Mucosa of gallbladder (tissue), 1 donor: ENCODE measurements around the gene TBXA2R. TPM values are rescaled to one million over a fixed set of nuclear protein-coding genes. Genes with fewer than 3 reads are reported as not detected.
"Not testable (repeated sequence)": the region's sequence is repeated elsewhere in the genome, so short reads cannot be mapped to it uniquely, and the experiment has no call there.

Source experiments
- DNase-seq: peaks from one replicate; pipeline ENCODE4 v3.0.0-alpha.2; 2020; ENCODE audit warnings: low spot score
- total RNA-seq: library from RNA; stranded (reverse); gene quantifications from one replicate; pipeline ENCODE4 v1.2.1, GENCODE V29; 2021
- donor health status: DM: no; HTN: no; CAD: no.

The TBXA2R gene
- total RNA-seq, 1 donor from 2014 or later = 4.9 TPM

DNA sequence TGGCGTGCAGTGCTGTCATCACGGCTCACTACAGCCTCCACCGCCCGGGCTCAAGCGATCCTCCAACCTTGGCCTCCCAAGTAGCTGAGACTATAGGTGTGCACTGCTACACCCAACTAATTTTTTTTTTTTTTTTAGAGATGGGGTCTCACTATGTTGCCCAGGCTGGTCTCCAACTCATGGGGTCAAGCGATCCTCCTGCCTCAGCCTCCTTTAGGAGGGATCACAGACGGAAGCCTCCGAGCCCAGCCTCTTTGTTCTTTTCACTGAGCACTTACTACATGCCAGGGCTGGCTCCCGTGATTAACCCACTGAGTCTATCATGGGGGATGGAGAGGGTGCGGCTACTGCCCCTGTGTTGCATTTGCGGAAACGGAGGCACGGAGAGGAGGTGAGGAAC is 32.8 kb upstream of the TBXA2R start:
- no peak for DNase-seq

DNA sequence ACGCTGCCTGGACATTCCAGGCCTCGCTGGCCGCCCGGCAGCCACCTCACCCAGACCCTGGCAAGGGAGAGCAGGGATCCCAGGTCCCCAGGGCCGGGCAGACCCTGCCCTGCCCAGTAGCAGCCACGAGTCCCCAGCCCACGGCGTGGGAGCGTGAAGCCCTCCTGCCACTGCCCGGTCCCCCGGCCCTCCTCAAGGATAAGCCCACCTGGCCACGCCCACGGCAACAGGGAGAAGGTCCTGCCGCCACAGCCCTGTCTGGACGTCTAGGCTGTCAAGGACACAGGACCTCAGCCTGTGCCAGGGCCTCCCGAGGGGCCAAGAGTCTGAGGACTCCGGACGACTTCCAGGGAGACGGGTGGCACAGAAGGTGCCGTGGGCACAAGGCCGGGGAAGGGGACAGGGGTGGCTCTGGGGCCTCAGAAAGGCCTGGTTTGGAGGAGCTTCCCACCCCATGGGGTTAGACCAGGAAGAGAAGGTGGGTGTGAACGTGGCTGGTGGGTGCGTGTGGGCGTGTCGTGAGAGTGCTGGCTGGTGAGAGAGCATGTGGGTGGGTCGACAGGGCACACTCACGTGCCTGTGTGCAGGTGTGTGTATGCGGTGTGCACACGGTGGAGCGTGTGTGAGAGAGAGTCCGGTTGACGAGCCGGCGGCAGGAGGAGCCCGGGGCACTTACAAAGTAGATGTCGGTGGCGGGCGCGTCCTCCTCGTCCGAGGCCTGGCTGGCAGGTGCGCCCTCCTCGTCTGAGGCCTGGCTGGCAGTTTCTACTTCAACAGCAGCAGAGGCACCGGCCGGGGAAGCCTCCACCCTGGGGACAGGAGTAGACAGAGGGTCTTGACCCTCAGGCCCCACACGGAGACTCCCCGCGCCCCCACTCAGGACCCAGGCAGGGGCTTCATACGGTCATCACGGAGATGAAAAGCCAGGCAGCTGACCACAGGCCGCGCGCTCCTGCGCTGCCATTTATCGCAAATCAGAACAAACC is 31.8 kb upstream of the TBXA2R start:
- no peak for DNase-seq

DNA sequence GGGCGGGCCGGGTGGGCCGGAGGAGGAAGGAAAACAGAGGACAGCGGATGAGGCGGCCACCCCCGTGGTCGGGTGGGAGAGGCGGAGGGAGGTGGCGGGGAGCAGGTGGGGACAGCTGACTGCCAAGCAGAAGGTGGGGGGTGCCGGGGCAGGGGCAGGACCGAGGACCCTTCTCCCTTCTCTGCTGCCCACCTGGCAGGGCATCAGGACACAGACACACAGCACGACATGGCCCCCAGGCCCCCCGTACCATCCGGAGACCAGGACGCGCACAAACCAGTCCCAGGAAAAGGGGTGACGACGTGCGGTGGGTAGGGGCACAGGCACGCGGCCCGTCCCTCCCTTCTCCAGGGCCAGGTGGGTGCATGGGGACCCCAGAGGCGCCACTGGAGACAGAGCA is 30.9 kb upstream of the TBXA2R start:
- DNase-seq = no peak

DNA sequence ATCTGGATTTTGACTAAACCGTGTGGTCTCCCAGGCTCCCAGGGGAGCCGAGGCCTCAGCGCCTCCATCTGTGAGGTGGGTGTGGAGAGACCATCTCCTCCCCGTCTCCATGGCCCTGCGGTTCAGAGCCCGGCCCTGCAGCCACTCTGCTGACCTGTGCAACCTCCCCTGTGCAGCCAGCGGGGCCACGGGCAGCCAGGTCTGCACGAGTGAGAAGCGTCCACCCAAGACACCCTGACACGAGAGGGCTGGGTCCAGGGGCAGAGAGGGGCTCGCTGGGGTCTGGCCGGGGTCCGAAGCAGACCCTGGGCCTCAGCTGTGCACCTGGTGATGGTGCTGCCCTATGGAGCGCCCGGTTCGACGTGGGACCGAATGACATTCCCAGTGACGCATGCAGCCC is 30.3 kb upstream of the TBXA2R start:
- no peak for DNase-seq

DNA sequence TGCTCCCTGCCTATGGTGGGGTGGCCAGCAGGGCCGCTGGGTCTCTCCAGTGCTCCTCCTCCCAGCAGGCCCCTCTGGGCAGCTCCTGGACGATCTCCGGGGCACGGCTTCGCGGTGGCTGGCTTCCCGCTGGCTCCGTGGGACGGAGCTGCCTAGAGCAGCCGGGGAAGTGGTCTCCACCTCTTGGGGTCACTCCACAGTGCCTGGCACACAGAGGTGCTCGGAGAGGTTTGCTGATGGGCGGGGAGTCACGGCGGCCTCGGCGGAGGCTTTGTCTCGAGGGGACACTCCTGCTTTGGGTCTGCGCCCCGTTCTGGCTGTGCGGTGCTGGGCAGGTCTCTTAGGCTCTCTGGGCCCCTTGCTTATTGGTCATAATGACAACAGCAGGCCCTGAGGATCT is 29.8 kb upstream of the TBXA2R start:
- no peak for DNase-seq

DNA sequence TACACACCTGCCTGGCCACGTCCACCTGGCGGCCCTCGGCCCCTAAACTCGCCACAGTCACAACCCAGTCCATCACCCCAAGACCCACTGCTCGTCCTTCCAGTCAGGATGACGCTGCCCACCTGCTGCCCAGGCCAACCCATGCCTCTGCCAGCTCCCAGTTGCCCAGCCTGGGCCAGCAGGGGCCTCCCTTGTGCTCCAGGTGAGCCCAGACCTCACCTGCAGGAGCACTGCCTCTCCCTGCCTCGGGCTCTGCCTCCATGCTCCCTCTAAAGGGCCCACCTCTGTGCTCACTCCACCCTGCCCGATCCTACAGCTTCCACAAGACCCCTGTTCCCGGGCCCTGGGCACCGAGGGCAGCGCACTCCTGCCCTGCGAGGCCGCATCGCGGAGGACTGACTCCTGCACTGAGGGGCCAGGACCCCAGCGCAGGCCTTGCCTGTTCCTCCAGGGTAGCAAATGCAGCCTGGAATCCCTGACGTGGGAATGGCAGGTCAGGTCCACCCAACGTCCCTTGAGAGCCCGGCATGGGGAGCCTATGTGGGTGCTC is 27.9 kb upstream of the TBXA2R start:
- no peak for DNase-seq

DNA sequence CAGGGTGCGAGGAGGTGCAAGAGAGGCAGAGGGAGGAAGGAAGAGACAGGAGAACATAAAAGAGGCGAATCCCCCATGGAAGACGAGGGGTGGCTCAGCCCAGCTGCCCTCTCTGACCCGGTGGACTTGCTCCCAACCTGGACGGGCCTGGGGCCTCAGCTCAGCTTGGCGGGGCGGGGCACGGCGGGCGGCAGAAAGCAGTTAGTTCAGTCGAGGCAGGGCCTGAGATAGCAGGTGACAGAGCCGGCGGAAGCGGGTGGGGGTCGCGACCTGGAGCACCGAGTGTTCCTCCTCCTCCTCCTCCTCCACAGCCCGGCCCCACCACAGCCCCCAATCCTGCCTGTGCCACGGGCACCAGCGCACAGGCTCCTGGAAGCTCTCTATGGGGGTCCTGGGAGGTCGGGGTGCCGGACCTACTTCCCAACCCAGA is 26.9 kb upstream of the TBXA2R start:
- no peak for DNase-seq

DNA sequence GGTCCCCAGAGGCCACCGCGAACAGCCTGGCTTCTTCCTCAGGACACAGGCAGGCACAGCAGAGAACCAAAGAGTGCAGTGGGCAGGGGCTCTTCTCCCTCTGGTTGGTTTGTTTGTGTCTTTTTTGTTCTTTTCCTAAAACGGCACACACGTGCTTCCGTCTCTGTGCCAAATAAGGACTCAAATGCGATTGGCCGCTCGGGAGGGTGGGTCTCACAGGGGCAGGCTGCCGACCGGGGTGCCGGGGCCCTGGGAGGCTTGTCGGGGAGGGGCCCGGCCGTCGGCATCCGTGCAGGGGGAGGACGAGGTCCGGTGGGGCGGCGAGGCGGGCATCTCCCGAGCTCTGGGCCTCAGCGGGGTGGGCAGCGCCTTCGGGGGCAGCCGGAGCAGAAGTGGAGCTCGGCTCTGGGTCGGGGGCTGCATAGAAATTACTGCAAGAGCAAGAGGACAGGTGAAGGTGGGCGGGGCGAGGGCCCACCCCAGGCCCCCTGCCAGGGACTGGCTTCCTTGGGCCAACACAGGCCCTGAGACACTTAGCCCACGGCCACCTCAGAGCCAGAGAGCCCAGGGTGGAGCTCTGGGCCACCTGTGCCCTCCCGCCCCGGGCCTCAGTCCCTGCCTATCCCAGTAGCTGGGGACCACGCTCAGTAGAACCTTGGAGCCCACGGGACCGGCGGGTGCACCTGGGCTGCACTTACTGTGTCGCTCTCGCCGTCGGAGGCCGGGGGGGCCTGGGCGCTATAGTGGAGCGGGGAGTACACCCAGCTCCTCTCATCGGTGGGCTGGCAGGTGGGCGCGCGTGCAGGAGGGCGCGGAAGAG is 26.3 kb upstream of the TBXA2R start:
- no peak for DNase-seq

DNA sequence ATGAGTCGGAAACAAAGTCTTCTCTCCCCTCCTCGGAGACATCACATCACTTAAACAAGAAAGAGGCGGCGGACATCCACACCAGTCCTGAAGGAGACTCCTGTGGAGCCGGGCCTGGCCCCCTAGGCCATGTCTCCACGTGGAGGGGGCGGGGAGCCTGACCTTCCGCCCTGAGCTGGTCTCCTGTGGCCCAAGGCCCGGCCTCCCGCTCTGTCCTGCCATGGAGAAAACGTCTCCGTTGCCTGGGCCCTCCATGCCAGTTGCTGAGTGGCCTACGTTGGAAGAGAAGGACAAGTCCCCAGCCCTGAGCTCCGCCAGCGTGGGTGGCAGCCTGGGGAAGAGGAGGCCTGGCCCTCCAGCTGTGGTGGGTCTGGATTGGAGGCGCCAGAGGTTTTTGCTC is 25.4 kb upstream of the TBXA2R start:
- DNase-seq = no peak

DNA sequence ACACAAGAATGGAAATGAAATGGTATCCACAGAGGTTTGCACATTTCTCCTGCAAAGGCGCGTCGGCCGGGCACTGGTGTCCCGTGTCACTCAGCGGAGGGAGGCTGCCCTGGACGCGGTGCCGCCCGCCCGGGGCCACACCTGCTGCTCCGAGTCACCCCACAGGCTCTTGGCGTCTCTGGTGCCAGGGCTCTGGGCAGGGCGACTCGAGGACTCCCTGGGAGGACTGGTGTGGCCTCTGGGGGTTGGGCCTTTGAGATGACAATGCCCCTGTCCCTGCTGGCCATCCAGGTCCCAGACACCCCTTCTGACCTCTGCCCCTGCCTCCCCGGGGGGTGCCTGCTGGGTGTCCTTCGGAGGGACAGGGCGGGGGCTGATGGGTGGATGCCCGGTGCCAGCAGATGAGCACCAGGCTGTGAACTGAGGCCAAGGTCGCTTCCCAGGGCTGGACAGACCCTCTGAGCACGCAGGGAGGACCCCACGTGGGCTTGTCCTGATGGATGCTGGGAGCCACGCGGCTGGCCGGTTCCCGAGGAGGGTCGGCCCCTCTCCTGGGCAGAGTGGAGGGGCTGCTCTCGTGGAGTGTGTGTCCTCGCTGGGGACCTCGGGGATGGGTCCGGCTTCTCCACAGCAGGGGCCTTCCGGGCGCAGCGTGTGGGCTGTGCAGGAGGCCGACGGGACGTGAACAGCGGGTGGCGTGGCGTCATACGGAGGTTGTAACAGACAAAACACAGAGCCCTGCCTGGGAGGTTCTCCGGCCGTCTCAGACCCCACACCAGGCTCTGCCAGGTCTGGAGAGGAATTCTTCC is 24.6 kb upstream of the TBXA2R start:
- DNase-seq = no peak

DNA sequence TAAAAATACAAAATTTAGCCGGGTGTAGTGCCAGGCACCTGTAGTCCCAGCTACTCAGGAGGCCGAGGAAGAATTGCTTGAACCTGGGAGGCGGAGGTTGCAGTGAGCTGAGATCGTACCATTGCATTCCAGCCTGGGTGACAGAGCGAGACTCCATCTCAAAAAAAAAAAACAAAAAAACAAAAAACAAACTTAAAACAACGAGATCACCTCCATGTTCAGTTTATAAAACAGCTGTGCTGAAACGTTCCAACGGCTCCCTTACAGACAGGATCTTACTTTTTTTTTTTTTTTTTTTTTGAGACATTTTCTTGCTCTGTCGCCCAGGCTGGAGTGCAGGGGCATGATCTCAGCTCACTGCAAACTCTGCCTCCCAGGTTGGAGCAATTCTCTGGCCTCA is 22.1 kb upstream of the TBXA2R start:
- DNase-seq = not testable (repeated sequence)

DNA sequence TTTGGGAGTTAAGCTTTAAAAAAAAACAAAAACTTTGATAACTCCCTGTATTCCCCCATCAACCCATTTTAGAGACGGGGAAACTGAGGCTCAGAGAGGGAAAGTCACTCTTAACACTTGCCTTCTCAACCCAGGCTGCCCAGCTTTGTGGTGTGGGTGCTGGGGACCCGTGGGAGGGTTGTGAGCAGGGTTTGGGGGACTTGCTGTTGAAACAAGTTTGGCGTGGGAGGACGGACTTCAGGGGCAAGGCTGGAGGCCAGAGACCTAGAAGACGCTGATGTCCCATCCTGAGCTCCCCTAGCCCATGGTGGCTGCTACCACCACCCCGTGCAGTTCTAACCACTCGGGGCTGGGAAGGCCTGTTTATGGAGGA is 20.7 kb upstream of the TBXA2R start:
- no peak for DNase-seq

DNA sequence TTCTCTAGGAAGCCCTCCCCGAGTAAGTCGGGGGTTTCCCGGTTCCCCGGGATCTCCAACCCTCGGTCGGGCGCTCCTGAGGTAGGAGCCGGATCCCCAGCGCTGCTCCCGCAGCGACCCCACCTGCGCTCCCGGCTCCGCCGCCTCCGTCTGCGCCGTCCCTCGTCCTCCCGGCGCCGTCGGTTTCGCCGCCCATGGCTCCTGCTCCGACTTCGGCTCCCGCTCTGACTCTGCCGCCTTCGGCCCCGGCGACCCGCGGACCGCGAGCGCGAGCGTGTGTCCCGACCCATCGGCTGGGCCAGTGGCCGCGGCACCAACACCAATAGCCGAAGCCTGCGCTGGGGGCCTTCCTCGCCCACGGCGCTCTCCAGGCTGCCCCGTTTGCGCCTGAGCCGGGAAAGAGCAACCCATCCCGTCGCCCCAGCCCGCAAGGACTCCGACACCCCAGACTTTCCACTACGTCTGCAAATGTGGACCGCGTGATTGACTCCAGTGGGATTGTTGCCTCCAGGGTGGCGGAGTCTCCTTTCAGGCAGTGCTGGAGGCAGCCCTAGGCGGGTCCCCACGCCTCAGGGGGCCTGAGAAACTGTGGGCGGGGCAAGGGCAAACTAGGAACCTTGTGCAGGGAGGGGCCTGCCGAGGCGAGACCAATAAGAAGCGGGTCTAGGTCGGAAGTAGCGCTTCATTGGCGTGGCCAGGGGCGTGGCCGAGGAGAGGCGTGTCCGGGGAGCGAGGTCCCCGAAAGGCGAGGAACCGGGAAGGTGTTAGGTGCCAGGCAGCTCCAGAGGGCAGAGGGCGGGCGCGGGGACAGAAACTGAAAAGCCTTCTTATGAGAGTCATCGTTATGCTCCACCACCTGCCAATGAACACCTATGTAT is 20.0 kb upstream of the TBXA2R start, which contains the start of gene CACTIN:
TSS of gene CACTIN (minus strand) at position 318 of the 878 bp plus-strand sequence. CDS start at position 290, 28 bp downstream.
- DNase-seq = peak; percentile 98

DNA sequence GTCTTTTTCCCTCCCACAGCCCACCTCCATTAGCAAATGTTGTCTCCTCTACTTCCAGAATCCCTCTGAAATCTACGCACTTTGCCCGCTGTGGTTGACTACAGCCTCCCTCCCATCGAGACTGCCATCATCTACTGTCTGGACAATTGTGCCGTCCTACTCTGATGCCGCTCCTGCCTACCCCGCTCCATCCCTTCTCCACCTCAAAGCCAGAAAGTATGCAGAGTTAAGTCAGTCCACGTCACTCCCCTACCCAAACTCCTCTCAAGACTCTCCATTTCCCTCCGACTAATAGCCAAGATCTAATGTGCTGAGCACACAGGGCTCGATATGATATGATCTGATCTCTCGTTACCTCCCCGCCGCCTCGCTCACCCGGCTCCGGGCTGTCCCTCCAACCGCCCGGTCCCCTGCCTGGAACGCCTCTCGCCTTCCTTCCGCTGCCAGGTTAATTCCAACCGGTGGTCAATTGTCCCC is 19.4 kb upstream of the TBXA2R start:
- DNase-seq = no peak

DNA sequence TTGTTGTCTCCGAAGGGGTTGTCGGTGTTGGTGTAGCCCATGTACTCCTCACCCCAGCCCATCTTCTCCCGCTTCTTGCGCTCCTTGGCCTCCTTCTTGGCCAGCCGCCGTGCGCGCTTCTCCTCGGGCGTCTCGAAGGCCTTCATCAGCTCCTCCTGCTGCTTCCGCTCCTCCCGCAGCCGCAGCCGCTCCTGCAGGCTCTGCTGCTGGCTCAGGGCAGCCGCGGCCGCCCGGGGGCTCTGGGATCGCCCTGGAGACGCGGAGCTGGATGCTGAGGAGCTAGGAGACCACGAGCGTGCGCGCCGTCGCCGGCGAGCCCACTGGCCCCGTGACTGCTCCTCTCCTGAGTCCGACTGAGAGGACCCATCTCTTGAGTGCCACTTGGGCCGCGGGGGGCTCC is 17.0 kb upstream of the TBXA2R start:
- DNase-seq = no peak

DNA sequence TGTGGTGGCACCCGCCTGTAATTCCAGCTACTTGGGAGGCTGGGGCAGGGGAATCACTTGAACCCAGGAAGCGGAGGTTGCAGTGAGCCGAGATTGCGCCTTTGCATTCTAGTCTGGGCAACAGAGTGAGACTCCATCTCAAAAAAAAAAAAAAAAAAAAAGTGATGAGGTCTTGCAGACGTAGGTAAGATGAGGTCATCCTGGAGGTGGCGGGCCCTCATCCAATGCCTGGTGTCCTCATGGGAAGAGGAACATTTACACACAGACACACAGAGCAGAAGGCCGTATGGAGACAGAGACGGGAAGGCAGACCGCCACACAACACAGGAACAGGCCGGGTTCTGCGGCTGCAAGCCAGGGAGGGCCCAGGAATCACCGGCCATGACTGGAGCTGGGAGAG is 15.5 kb upstream of the TBXA2R start:
- no peak for DNase-seq

DNA sequence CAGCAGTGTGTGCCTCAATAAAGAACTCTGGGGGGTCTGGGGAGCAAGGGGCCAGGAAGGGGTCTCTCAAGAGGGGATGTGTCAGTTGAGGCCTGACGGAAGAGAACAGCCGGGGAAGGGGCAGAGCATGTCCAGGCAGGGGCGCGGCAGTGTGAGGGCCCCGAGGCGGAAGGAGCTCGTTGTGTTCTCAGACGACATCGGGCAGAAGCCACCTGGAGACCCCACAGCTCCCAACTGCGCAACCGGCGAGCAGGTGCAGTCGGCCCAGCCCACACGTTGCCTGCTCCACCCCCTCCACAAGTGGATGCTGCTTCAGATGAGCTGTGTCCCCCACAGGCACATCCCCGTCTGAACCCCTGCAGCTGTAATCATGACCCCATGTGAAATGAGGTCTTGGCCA is 15.0 kb upstream of the TBXA2R start:
- no peak for DNase-seq

DNA sequence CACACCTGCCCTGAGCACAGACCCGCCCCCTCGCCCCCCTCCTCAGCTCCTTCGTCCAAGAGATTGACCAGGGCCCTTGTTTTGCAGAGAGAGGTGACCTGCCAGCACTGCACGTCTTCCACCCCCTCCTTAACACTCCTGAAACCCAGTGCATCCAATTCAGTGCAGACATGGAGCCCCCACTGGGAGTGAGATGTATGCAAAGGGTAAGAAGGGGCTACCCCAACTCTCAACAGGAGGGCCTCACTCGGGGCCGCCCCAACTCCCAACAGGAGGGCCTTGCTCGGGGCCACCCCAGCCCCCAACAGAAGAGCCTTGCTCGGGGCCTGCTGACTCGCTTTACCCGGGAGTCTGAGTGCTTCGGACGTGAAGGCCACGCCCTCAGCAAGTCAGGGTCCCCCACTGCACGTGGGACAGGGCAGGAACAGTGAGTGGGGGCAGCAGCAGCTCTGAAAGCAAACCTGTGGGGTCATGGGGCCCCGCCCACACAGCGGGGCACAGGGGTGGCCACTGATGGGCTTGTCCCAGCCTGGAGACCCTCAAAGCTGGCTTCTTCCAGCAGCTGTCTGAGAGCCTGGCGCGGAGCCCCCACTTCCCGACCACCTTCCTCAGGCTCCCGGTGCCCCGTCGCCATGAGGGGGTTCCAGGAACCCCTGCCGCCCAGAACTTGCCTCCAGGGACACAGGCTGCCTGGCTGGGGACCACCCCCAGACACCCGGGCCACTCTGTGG is 14.3 kb upstream of the TBXA2R start:
- no peak for DNase-seq

DNA sequence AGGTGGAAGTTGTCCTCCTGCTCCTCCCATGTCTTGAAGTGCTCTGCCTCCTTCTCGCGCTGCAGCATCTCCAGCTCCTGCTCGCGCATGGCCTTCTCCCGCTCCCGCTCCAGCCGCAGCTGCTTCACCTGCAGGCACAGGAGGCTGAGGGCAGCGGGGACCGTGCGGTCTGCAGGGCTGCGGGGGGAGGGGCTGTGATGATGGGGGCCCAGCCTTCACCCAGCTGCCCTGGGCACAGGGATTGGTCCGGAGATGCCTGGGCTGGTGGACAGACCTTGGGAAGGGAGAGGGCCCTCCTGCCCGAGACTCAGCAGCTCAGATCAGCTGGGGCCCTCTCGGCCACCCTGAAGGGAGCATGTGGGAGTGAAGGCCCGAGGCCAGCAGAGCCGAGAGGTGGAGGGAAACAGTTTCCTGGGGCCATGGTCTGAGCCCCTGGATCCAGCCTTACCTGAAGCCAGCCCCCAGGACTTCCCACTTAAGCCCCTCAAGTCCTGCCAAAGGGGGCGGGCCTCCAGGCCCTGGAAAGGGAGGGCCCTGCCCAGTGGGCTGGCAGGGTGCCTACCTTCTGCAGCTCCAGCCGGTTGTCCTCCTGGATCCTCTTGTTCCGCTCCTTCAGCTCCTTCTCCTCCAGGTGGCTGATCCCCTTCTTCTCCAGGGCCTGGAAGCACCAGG is 13.6 kb upstream of the TBXA2R start:
- no peak for DNase-seq
